ENCODE measurements around the gene DET1. TPM values are rescaled to one million over a fixed set of nuclear protein-coding genes. Genes with fewer than 3 reads are reported as not detected.
"Not testable (repeated sequence)": the region's sequence is repeated elsewhere in the genome, so short reads cannot be mapped to it uniquely, and the experiment has no call there.

The DET1 gene
- total RNA-seq, 1 experiment from 2014 or later: 5.2 TPM

- H3K4me1 ChIP-seq (ENCODE audit: control insufficient read depth, insufficient read depth, low read length); BruUV-seq (replicated peaks); H3K27ac ChIP-seq (ENCODE audit: low read length); DNase-seq (ENCODE audit: low read depth, low spot score); H3K36me3 ChIP-seq (ENCODE audit: control insufficient read depth, insufficient read depth, low read length); H3K9me3 ChIP-seq (ENCODE audit: control insufficient read depth, insufficient read depth, low read depth, low read length); H3K4me3 ChIP-seq (ENCODE audit: low read depth in 2 of 2, low read length in 2 of 2); in situ Hi-C loops (cut with HindIII; ENCODE audit: low pct_unique_long_range_greater_than_20kb, low sequenced_read_pairs); intact Hi-C loops (cut with micrococcal nuclease; ENCODE audit: unreplicated experiment); CTCF ChIA-PET; ATAC-seq; H3K27me3 ChIP-seq (ENCODE audit: control insufficient read depth, insufficient read depth, low read length): not testable (repeated sequence)
- POLR2A ChIA-PET: interaction anchor here (0.7 kb wide), 1 partner anchor 58 kb away, joined by 3 read pairs; no protein-coding TSS in a partner anchor
These were observed 6.1 kb downstream of the DET1 start for GRCh38 chr15:88540350-88540749.

- H3K27ac ChIP-seq (ENCODE audit: low read length): no peak overlapping the region
- H3K36me3 ChIP-seq (ENCODE audit: control insufficient read depth, insufficient read depth, low read length): no peaks in the 10 kb centered on the region
- no peak for DNase-seq (ENCODE audit: low read depth, low spot score)
- no peak for ATAC-seq
- ChIA-PET CTCF (interaction anchor here (0.7 kb wide), 1 partner anchor 17 kb away, joined by 6 read pairs; no protein-coding TSS in a partner anchor), POLR2A (no interaction called here)
- no peaks in the 10 kb centered on the region for H3K9me3 ChIP-seq (ENCODE audit: control insufficient read depth, insufficient read depth, low read depth, low read length)
- in situ Hi-C loops (cut with HindIII; ENCODE audit: low pct_unique_long_range_greater_than_20kb, low sequenced_read_pairs) (no loop called here), intact Hi-C loops (cut with micrococcal nuclease; ENCODE audit: unreplicated experiment) (no loop called here)
- H3K4me3 ChIP-seq (ENCODE audit: low read depth in 2 of 2, low read length in 2 of 2): no peak overlapping the region
- no peaks in the 10 kb centered on the region for H3K27me3 ChIP-seq (ENCODE audit: control insufficient read depth, insufficient read depth, low read length)
- H3K4me1 ChIP-seq (ENCODE audit: control insufficient read depth, insufficient read depth, low read length): no peaks in the 10 kb centered on the region
- TSS peak; percentile 33 for BruUV-seq (replicated peaks)
- no peak for TF ChIP-seq POLR2AphosphoS5 (IDR thresholded peaks at IDR 0.05; ENCODE audit: low read depth, low read length)
- TF ChIP-seq REST (IDR thresholded peaks at IDR 0.05; ENCODE audit: insufficient read depth in 1 of 2, low read depth in 2 of 2, low read length in 1 of 2): no peak
- TF ChIP-seq SIN3A (IDR thresholded peaks at IDR 0.05; ENCODE audit: borderline replicate concordance, insufficient read depth, low read depth, low read length): no peak
- no peak for TF ChIP-seq TCF7L2 (IDR thresholded peaks at IDR 0.05; ENCODE audit: low read depth, low read length)
- TF ChIP-seq CTCF (IDR thresholded peaks at IDR 0.05): no peak
These were observed 7.0 kb downstream of the DET1 start for GRCh38 chr15:88539441-88539840.

GRCh38 chr15:88538972-88539371, 7.5 kb downstream of the DET1 start:
- no TSS peak for BruUV-seq (replicated peaks)
- no peak overlapping the region for H3K27ac ChIP-seq (ENCODE audit: low read length)
- ChIA-PET POLR2A (no interaction called here), CTCF (interaction anchor here (0.7 kb wide), 1 partner anchor 17 kb away, joined by 6 read pairs; no protein-coding TSS in a partner anchor)
- no peak for TF ChIP-seq CTCF (IDR thresholded peaks at IDR 0.05)
- no peak for TF ChIP-seq REST (IDR thresholded peaks at IDR 0.05; ENCODE audit: insufficient read depth in 1 of 2, low read depth in 2 of 2, low read length in 1 of 2)
- no peak for TF ChIP-seq SIN3A (IDR thresholded peaks at IDR 0.05; ENCODE audit: borderline replicate concordance, insufficient read depth, low read depth, low read length)
- no peak for TF ChIP-seq TCF7L2 (IDR thresholded peaks at IDR 0.05; ENCODE audit: low read depth, low read length)
- TF ChIP-seq POLR2AphosphoS5 (IDR thresholded peaks at IDR 0.05; ENCODE audit: low read depth, low read length): no peak
- no peaks in the 10 kb centered on the region for H3K36me3 ChIP-seq (ENCODE audit: control insufficient read depth, insufficient read depth, low read length)
- ATAC-seq (no peak), DNase-seq (ENCODE audit: low read depth, low spot score) (no peak)
- intact Hi-C loops (cut with micrococcal nuclease; ENCODE audit: unreplicated experiment): no loop called here
- in situ Hi-C loops (cut with HindIII; ENCODE audit: low pct_unique_long_range_greater_than_20kb, low sequenced_read_pairs): no loop called here
- no peak overlapping the region for H3K4me3 ChIP-seq (ENCODE audit: low read depth in 2 of 2, low read length in 2 of 2)
- H3K27me3 ChIP-seq (ENCODE audit: control insufficient read depth, insufficient read depth, low read length): no peaks in the 10 kb centered on the region
- H3K4me1 ChIP-seq (ENCODE audit: control insufficient read depth, insufficient read depth, low read length): no peaks in the 10 kb centered on the region
- no peaks in the 10 kb centered on the region for H3K9me3 ChIP-seq (ENCODE audit: control insufficient read depth, insufficient read depth, low read depth, low read length)
